Neural cell (in vitro differentiated cells): ENCODE data around the gene CDK13. TPM values are rescaled to one million over a fixed set of nuclear protein-coding genes. Genes with fewer than 3 reads are reported as not detected.

Experiments used
- H2AFZ ChIP-seq: fragments of 200-600, 300-800 bp; sonication (generic), shearing (Covaris generic); 2 replicates; pipeline ENCODE4 v1.6.0; 2014; ENCODE audit warnings: low read depth, mild to moderate bottlenecking, antibody characterized with exemption, low read length, moderate library complexity
- H3F3A ChIP-seq: fragments of 200-600 bp; shearing (Covaris generic); 2 replicates; pipeline ENCODE4 v1.6.1; 2016; ENCODE audit warnings: mild to moderate bottlenecking, moderate library complexity, mixed read lengths, antibody characterized with exemption, low read length; ENCODE audit not compliant: insufficient read depth, poor library complexity, severe bottlenecking
- H3K27ac ChIP-seq: fragments of 200-600, 300-800 bp; sonication (generic), shearing (Covaris generic); 2 replicates; pipeline ENCODE4 v1.5.1; 2014; ENCODE audit warnings: mild to moderate bottlenecking, low read length, moderate library complexity
- H3K27me3 ChIP-seq: fragments of 300-800, 200-600 bp; sonication (generic), shearing (Covaris generic); 2 replicates; pipeline ENCODE4 v1.6.0; 2014; ENCODE audit warnings: mild to moderate bottlenecking, low read depth, low read length, moderate library complexity; ENCODE audit not compliant: insufficient read depth
- H3K36me3 ChIP-seq: fragments of 300-800, 200-600 bp; sonication (generic), shearing (Covaris generic); 2 replicates; pipeline ENCODE4 v1.5.1; 2014; ENCODE audit warnings: mild to moderate bottlenecking, antibody characterized with exemption, low read length, moderate library complexity; ENCODE audit not compliant: insufficient read depth
- H3K4me2 ChIP-seq: fragments of 300-800, 200-600 bp; sonication (generic), shearing (Covaris generic); 2 replicates; pipeline ENCODE4 v1.6.0; 2014; ENCODE audit warnings: mild to moderate bottlenecking, low read length
- H3K4me3 ChIP-seq: fragments of 300-800, 200-600 bp; sonication (generic), shearing (Covaris generic); 2 replicates; pipeline ENCODE4 v1.5.1; 2014; ENCODE audit warnings: mild to moderate bottlenecking, low read length, moderate library complexity
- H3K79me2 ChIP-seq: fragments of 200-600 bp; shearing (Covaris generic); replicated peaks from 2 replicates; pipeline ENCODE4 v1.6.0; 2014; ENCODE audit warnings: mild to moderate bottlenecking, low read length, moderate library complexity; ENCODE audit not compliant: insufficient read depth
- H3K9ac ChIP-seq: fragments of 300-800, 200-600 bp; sonication (generic), shearing (Covaris generic); 2 replicates; pipeline ENCODE4 v1.6.1; 2016; ENCODE audit warnings: mild to moderate bottlenecking, low read length, mixed read lengths
- H3K9me2 ChIP-seq: fragments of 200-600 bp; shearing (Covaris generic); 2 replicates; pipeline ENCODE4 v1.6.1; 2016; ENCODE audit warnings: mild to moderate bottlenecking, low read length, mixed read lengths; ENCODE audit not compliant: insufficient read depth
- H3K9me3 ChIP-seq: fragments of 200-600, 300-800 bp; sonication (generic), shearing (Covaris generic); 2 replicates; pipeline ENCODE4 v1.6.1; 2016; ENCODE audit warnings: mild to moderate bottlenecking, mixed run types, low read length, moderate library complexity, mixed read lengths
- H4K20me1 ChIP-seq: fragments of 200-600 bp; shearing (Covaris generic); 2 replicates; pipeline ENCODE4 v1.6.1; 2016; ENCODE audit warnings: mild to moderate bottlenecking, mixed run types; ENCODE audit not compliant: insufficient read depth
- EP300 ChIP-seq: fragments of 450-650 bp; conservative IDR thresholded peaks from 2 replicates; pipeline ENCODE4 v1.6.1; 2014; ENCODE audit warnings: antibody characterized with exemption, mild to moderate bottlenecking, moderate library complexity; ENCODE audit not compliant: poor library complexity, severe bottlenecking
- EZH2 ChIP-seq: fragments of 200-600, 300-800 bp; shearing (Covaris generic), sonication (generic); IDR thresholded peaks from 2 replicates; pipeline ENCODE4 v1.6.1; 2014; ENCODE audit warnings: antibody characterized with exemption, low read length, borderline replicate concordance, mild to moderate bottlenecking; ENCODE audit not compliant: insufficient read depth, poor library complexity, severe bottlenecking
- MXI1 ChIP-seq: fragments of 450-650 bp; conservative IDR thresholded peaks from 2 replicates; pipeline ENCODE4 v1.6.1; 2014; ENCODE audit warnings: antibody characterized with exemption, mild to moderate bottlenecking; ENCODE audit not compliant: poor library complexity, severe bottlenecking
- POLR2AphosphoS5 ChIP-seq: IDR thresholded peaks from 2 replicates; pipeline ENCODE4 v1.6.1; 2012
- RAD21 ChIP-seq: fragments of 450-650 bp; conservative IDR thresholded peaks from 2 replicates; pipeline ENCODE4 v1.6.1; 2014; ENCODE audit warnings: antibody characterized with exemption, mild to moderate bottlenecking, moderate library complexity
- REST ChIP-seq: IDR thresholded peaks from 2 replicates; pipeline ENCODE4 v1.6.1; 2012; ENCODE audit warnings: borderline replicate concordance
- SMC3 ChIP-seq: fragments of 450-650 bp; conservative IDR thresholded peaks from 2 replicates; pipeline ENCODE4 v1.6.1; 2014; ENCODE audit warnings: antibody characterized with exemption, mild to moderate bottlenecking, moderate library complexity; ENCODE audit not compliant: poor library complexity
- TAF1 ChIP-seq: IDR thresholded peaks from 2 replicates; pipeline ENCODE4 v1.6.1; 2012; ENCODE audit warnings: low read depth
- polyA plus RNA-seq: library from polyadenylated mRNA; depleted of rRNA; stranded (reverse); fragments of >200 nt; gene quantifications from 2 replicates; pipeline ENCODE4 v1.2.3, GENCODE V29; 2014
- TF ChIP-seq, protein P1 (sequence below): fragments of 450-650 bp; IDR thresholded peaks from 2 replicates; pipeline ENCODE4 v1.5.1; 2014; ENCODE audit warnings: antibody characterized with exemption, mild to moderate bottlenecking, moderate library complexity; ENCODE audit not compliant: poor library complexity, severe bottlenecking

Gene CDK13
- polyA plus RNA-seq, 1 donor from 2014 or later, result 27.0 TPM

DNA sequence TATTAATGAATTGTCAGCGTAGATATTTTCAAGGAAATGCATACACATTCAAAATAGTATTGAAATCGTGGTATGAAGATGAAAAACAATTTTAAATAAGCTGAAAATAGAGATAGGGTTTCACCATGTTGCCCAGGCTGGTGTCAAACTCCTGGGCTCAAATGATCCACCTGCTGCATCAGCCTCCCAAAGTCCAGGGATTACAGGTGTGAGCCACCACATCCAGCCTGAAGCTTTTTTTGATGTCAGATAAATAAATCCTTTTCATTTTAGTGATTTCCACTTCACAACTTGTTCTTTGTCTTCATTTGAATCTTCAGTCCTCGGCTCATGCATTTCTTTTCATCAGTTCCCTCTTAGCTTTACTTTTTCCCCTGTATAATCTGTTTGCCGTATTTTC lies 4.6 kb downstream of the CDK13 start:
- H3K36me3 ChIP-seq, result no peaks in the 10 kb centered on the region
- H2AFZ ChIP-seq, result no peak overlapping the region
- peaks cover 14% of the 10 kb centered on the region for H4K20me1 ChIP-seq
- TF ChIP-seq, protein P1, sequence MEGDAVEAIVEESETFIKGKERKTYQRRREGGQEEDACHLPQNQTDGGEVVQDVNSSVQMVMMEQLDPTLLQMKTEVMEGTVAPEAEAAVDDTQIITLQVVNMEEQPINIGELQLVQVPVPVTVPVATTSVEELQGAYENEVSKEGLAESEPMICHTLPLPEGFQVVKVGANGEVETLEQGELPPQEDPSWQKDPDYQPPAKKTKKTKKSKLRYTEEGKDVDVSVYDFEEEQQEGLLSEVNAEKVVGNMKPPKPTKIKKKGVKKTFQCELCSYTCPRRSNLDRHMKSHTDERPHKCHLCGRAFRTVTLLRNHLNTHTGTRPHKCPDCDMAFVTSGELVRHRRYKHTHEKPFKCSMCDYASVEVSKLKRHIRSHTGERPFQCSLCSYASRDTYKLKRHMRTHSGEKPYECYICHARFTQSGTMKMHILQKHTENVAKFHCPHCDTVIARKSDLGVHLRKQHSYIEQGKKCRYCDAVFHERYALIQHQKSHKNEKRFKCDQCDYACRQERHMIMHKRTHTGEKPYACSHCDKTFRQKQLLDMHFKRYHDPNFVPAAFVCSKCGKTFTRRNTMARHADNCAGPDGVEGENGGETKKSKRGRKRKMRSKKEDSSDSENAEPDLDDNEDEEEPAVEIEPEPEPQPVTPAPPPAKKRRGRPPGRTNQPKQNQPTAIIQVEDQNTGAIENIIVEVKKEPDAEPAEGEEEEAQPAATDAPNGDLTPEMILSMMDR, result no peak
- TF ChIP-seq POLR2AphosphoS5 (no peak), RAD21 (no peak), SMC3 (no peak), EZH2 (no peak), EP300 (no peak), REST (no peak), TAF1 (no peak), MXI1 (no peak)
- H3K4me2 ChIP-seq, result peak overlapping the region; percentile 79
- H3K9ac ChIP-seq, result no peak overlapping the region
- no peak overlapping the region for H3K27ac ChIP-seq
- no peaks in the 10 kb centered on the region for H3K27me3 ChIP-seq
- peaks cover 78% of the 10 kb centered on the region for H3K79me2 ChIP-seq
- peak overlapping the region; percentile 85 for H3K4me3 ChIP-seq
- no peaks in the 10 kb centered on the region for H3K9me3 ChIP-seq
- H3F3A ChIP-seq, result no peaks in the 10 kb centered on the region
- H3K9me2 ChIP-seq, result no peaks in the 10 kb centered on the region

- no peak overlapping the region for H3K9ac ChIP-seq
- H3F3A ChIP-seq, result no peaks in the 10 kb centered on the region
- no peaks in the 10 kb centered on the region for H3K9me2 ChIP-seq
- H4K20me1 ChIP-seq, result no peaks in the 10 kb centered on the region
- no peaks in the 10 kb centered on the region for H3K27me3 ChIP-seq
- TF ChIP-seq MXI1, result no peak
- TF ChIP-seq, protein P1, result no peak
- H3K79me2 ChIP-seq, result peaks cover 76% of the 10 kb centered on the region
- no peaks in the 10 kb centered on the region for H3K9me3 ChIP-seq
- no peaks in the 10 kb centered on the region for H3K36me3 ChIP-seq
- no peak overlapping the region for H3K4me2 ChIP-seq
- H3K27ac ChIP-seq, result no peak overlapping the region
- H2AFZ ChIP-seq, result no peak overlapping the region
- no peak overlapping the region for H3K4me3 ChIP-seq
Measured at GRCh38 chr7:39958038-39958437, 8.0 kb downstream of the CDK13 start.
